ENCODE data around the gene SLC66A1.
"Not testable (repeated sequence)": the region's sequence is repeated elsewhere in the genome, so short reads cannot be mapped to it uniquely, and the experiment has no call there.

SLC66A1 gene

DNA sequence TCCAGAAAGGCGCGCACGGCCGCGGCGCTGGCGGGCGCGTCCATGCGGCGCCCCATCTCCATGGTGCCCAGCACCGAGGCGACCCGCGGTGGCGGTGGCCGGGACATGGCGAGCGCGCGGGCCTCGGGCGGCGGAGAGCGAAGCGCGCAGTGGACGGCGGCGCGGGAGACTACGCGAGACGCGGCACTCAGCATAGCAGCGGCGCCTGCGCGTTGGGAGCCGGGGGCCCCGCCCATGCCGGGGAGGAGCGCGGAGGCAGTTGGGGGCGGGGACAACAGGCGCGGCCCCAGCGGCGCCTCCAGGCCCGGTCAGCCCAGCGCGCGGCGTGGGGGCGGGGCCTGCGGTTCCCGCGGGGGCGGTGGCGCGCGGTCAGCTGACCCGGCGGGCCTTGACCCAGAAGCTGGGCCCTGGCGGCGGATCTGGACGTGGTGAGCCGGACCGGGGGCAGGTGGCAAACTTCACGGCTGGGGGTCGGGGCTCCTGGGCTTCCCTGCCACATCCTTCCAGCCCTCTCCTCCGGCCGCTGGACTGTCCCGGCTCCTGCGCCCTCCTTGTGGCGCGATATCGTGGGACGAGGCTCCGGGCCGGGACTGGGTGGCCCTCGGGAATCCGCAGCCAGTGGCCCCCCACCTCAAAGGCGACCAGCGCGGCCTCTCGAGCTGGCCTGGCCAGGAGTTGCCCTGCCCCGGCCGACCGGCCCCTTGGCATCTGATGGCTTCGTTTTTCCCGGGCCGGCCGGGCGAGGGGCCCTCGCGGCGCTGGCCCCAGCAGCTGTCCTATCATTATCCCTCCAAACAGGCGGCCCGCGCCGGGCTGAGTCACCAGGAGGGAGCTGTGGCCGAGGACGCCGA, at the start of gene SLC66A1, which contains the start of gene AKR7A2:
SLC66A1 (plus strand) TSS at position 396 of the 851 bp plus-strand sequence. CDS start 5,352 bp downstream, outside the sequence.
AKR7A2 (minus strand) TSS at position 214 of the 851 bp plus-strand sequence; CDS start at position 194, 20 bp downstream.
- DNase-seq: peak; percentile 96

- DNase-seq: no peak
These were observed 49.4 kb upstream of the SLC66A1 start for GRCh38 chr1:19262744-19263143.

- DNase-seq: no peak
These were observed 43.7 kb upstream of the SLC66A1 start for GRCh38 chr1:19268445-19268844.

- DNase-seq: not testable (repeated sequence)
These were observed 42.4 kb upstream of the SLC66A1 start for GRCh38 chr1:19269427-19270342.

DNA sequence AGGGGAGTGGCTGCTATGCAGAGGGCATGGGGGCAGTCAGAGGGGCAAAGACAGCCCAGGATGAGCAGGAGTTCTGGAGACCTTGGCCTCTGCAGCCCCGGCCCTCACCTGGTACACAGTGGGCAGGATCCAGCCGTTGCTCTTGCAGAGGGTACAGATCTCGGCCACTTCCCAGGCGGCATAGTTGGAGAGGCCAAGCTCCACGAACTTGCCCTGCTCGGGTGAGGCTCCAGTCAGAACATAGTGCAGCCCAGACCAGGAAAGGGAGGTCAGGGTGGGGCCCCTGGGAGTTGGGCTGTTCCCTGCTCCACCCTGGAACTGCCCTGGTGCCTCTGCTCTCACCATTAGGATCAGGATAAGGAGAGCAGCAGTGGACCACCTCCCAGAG, 41.8 kb upstream of the SLC66A1 start:
- DNase-seq: not testable (repeated sequence)

DNA sequence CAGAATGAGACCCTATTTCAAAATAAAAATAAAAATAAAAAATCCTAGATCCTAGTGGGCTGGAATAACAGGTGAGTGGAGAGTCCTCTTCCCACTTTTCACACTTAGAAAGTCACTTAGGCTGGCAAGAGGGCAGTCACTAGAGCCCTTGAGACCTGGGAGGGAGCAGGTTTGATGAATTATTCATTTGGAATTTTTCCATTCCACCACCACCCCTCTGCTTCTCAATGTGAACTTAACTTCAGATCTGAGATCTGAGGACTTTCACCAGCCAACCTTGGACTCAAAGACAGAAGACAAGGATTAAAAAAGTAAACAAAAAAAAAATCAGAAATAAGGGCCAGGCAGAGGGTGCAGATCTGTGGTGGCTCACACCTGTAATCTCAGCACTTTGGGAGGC, 40.1 kb upstream of the SLC66A1 start:
- DNase-seq: no peak

GRCh38 chr1:19273106-19273843, 38.9 kb upstream of the SLC66A1 start:
- no peak for DNase-seq

- DNase-seq: not testable (repeated sequence)
These were observed 38.1 kb upstream of the SLC66A1 start for GRCh38 chr1:19273844-19274531.

- DNase-seq: no peak
These were observed 37.5 kb upstream of the SLC66A1 start for GRCh38 chr1:19274636-19275035.

DNA sequence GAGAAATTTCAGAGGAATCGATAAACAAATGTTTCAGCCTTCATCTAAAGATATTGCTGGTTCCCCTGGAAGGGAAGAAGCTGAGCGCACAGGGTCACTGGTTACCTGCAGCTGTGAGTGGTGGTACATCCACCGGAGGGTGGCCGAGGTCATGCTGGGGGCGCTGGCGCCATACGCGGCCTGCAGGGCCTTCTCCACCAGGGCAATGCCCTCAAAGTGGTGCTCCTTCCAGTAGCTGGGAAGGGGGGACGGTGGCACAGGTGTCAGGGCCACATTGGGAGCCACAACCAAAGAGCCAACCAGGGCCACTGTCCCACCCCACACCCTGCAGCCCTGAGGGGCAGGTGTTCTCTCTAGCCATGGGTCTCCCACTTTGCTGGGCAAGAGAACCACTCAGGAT, 28.2 kb upstream of the SLC66A1 start:
- no peak for DNase-seq

DNA sequence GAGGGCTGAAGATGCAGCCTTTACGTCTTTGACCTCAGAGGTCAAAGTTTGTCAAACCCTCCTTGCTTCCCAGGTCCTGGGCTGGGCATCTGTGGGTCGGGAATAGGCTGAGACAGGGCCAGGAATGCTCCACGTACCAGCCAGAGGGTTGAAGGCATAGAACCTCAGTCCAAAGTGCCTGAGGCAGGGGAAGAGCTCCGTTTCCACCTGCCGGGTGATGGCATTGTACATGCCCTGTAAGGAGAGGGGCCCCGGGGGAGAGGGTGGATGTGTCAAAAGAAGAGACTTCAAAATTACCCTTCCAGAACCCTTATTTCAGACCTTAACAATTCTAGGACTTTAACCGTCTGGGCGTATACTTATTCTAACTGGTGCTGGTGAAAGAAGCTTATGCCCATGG, 27.2 kb upstream of the SLC66A1 start:
- DNase-seq: no peak

GRCh38 chr1:19285366-19285765, 26.8 kb upstream of the SLC66A1 start:
- DNase-seq: not testable (repeated sequence)

- DNase-seq: not testable (repeated sequence)
These were observed 26.3 kb upstream of the SLC66A1 start for GRCh38 chr1:19285807-19286206.

GRCh38 chr1:19287436-19288185, 24.5 kb upstream of the SLC66A1 start:
- no peak for DNase-seq

DNA sequence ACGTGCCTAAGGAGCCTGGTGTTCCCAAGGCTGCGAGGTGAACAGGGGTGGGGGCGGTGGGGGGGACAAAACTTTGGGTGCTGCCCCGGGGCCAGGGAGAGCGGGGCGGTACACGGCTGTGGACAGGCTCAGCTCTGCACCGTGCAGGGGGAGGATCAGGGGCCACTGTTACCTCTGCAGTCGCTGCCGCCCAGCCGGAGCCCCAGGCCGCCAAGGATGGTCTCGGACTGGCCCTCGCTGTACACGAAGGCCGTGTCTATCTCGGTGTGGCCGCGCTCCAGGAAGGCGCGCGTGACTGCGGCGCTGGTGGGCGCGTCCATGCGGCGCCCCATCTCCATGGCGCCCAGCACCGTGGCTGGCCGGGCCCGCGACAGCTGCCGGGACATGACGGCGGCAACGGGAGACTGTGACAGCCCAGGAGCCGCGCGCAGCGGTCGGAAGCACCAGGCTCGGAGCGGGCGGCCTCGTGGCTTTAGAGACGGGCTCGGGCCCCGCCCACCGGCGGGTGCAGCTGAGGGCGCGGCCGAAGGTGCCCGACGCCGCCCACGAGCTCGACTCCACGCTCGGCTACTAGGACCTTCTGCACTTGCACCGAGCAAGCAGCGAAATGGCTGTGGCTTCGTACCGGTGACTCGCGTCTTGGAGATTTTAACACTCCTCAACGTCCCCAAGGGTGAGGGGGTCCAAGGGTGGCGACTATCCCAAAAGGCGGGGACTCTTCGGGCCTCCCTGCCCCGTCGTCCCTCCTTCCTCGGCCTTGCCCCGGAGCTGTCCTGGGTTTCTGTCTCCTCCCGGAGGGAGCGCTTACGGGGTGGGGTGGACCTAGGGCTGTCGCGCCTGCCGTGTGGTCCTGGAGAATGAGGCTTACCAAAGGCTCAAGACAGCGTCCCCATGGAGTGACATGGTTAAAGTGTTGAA, 23.5 kb upstream of the SLC66A1 start, which contains the start of gene AKR7A3:
AKR7A3 (minus strand) TSS at position 447 of the 918 bp plus-strand sequence; CDS start at position 386, 61 bp downstream.
- peak; percentile 79 for DNase-seq

- DNase-seq: no peak
These were observed 22.9 kb upstream of the SLC66A1 start for GRCh38 chr1:19289244-19289643.

DNA sequence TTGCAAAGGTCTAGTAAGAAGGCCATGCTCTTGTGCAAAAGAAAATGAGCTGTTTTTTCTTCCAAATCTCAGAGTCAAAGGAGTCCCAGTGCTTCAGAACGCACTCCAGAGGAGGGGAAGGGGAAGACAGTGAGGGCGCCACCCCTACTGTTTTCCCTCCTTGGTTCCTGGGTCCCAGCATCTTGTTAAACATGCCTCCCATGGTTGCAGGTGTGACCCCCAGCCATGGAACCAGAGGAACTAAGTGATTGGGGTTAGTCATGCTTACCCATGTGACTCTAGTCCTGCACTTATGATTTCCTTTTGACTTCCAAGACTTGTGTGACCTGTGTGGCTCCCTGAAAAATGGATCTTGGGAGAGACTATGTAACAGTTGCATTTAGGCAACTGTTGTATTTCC, 17.5 kb upstream of the SLC66A1 start:
- no peak for DNase-seq

DNA sequence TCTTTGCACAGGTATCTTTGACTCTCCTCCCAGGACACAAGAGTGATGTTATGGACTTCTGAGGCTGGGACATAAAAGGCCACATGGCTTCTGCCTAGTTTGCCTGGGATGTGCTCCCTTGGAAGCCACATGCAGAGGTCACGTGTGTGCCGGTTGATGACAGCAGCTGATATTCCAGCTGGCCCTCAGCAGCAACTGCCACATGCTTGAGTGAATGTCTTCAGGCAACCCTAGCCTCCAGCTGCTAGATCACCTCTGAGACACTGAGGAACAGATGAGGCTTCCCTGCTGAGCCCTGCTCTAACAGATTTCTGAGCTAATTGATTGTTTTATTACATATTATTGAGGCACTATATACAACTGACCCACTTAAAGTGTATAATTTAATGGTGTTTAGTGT, 11.9 kb upstream of the SLC66A1 start:
- DNase-seq: no peak

- DNase-seq: not testable (repeated sequence)
These were observed 8.0 kb upstream of the SLC66A1 start for GRCh38 chr1:19304081-19304480.

GRCh38 chr1:19305880-19306279, 6.2 kb upstream of the SLC66A1 start:
- DNase-seq: no peak

All from activated CD8-positive, alpha-beta memory T cell treated with anti-CD3 and anti-CD28 coated beads for 24 hours (primary cell).